ENCODE measurements around the gene DELE1. TPM values are rescaled to one million over a fixed set of nuclear protein-coding genes. Genes with fewer than 3 reads are reported as not detected.

The DELE1 gene
- total RNA-seq (2022; extraction: Qiagen RNA extraction): 37.5 to 54.1 TPM (median 53.3 TPM) in 5 replicates

GRCh38 chr5:141923448-141924313 is at the start of gene DELE1:
DELE1 (plus strand) TSS chr5:141923871; CDS start chr5:141923942, 71 bp downstream.

GRCh38 chr5:141878186-141878710 is 45.4 kb upstream of the DELE1 start, which contains the start of gene PCDH1:
PCDH1 (minus strand) TSS chr5:141878410; CDS start chr5:141878262, 148 bp downstream.

GRCh38 chr5:141958113-141958512 is 34.4 kb downstream of the DELE1 start, which contains the start of gene PCDH12:
PCDH12 (minus strand) TSS chr5:141958202; CDS start chr5:141957851, 351 bp downstream.

GRCh38 chr5:141968914-141969608 is 45.4 kb downstream of the DELE1 start, which contains the start of gene RNF14:
RNF14 (plus strand) TSS chr5:141969105; CDS start chr5:141973589, 4,484 bp downstream.

Other genes starting within 250 kb of the DELE1 start
- gene ARAP3, start 241.6 kb upstream of the DELE1 start, total RNA-seq (2022; extraction: Qiagen RNA extraction): 2.6 to 4.9 TPM (median 4.5 TPM) in 5 replicates
- 2.1 to 4.1 TPM (median 3.4 TPM) in 5 replicates for gene PCDH1, start 45.5 kb upstream of the DELE1 start, total RNA-seq (2022; extraction: Qiagen RNA extraction)
- gene PCDH12, start 34.3 kb downstream of the DELE1 start, total RNA-seq (2022; extraction: Qiagen RNA extraction): 0.01 to 0.06 TPM (median 0.02 TPM) in 3 of 5 replicates, not detected in the others
- 58.7 to 74.1 TPM (median 71.3 TPM) in 5 replicates for gene RNF14, start 45.2 kb downstream of the DELE1 start, total RNA-seq (2022; extraction: Qiagen RNA extraction)
- gene GNPDA1, start 89.2 kb downstream of the DELE1 start, total RNA-seq (2022; extraction: Qiagen RNA extraction): 56.7 to 66.3 TPM (median 61.3 TPM) in 5 replicates
- 45.5 to 54.1 TPM (median 50.1 TPM) in 5 replicates for gene NDFIP1, start 184.9 kb downstream of the DELE1 start, total RNA-seq (2022; extraction: Qiagen RNA extraction)